Liver (tissue), 9 donors: ENCODE data around the gene B4GALT1. TPM values are rescaled to one million over a fixed set of nuclear protein-coding genes. Genes with fewer than 3 reads are reported as not detected.
"Not testable (repeated sequence)": the region's sequence is repeated elsewhere in the genome, so short reads cannot be mapped to it uniquely, and the experiment has no call there.

ENCODE experiments used
- DNase-seq: peaks from one replicate; pipeline ENCODE4 v3.0.0-alpha.2; 2017; ENCODE audit warnings: low spot score
- H3K27ac ChIP-seq, 2 donors: one replicate each; pipeline ENCODE4 v1.7.0; 2013; ENCODE audit warnings: inconsistent platforms in 2 of 2, low read length in 2 of 2, control low read depth in 1 of 2, low read depth in 1 of 2, mild to moderate bottlenecking in 1 of 2
- H3K27me3 ChIP-seq, 4 donors: one replicate each; pipeline versions ENCODE4 v1.6.1 to v1.7.0; 2013; ENCODE audit warnings: low read length in 3 of 4, inconsistent platforms in 1 of 4, mild to moderate bottlenecking in 1 of 4, moderate library complexity in 1 of 4; ENCODE audit not compliant: control insufficient read depth in 4 of 4, insufficient read depth in 4 of 4
- H3K36me3 ChIP-seq, 4 donors: one replicate each; pipeline versions ENCODE4 v1.6.1 to v1.7.0; 2013; ENCODE audit warnings: low read length in 3 of 4, mild to moderate bottlenecking in 3 of 4, low read depth in 1 of 4, moderate library complexity in 1 of 4; ENCODE audit not compliant: control insufficient read depth in 4 of 4, insufficient read depth in 3 of 4
- H3K4me1 ChIP-seq, 4 donors: one replicate each; pipeline versions ENCODE4 v1.6.1 to v1.7.0; 2013; ENCODE audit warnings: low read length in 3 of 4, mild to moderate bottlenecking in 3 of 4, moderate library complexity in 1 of 4; ENCODE audit not compliant: control insufficient read depth in 4 of 4, insufficient read depth in 4 of 4
- H3K4me3 ChIP-seq, 3 donors: one replicate each; pipeline versions ENCODE4 v1.6.1 to v1.7.0; 2013; ENCODE audit warnings: low read length in 3 of 3, control low read depth in 1 of 3, low read depth in 1 of 3, mild to moderate bottlenecking in 1 of 3
- H3K9ac ChIP-seq, 2 donors: one replicate each; pipeline ENCODE4 v1.7.0; 2013; ENCODE audit warnings: low read length in 2 of 2, mild to moderate bottlenecking in 2 of 2, moderate library complexity in 2 of 2, control low read depth in 1 of 2, low read depth in 1 of 2
- H3K9me3 ChIP-seq, 4 donors: one replicate each; pipeline versions ENCODE4 v1.6.1 to v1.7.0; 2013; ENCODE audit warnings: low read length in 3 of 4; ENCODE audit not compliant: control insufficient read depth in 4 of 4
- FOXA1 ChIP-seq: IDR thresholded peaks from 2 replicates; pipeline ENCODE4 v1.6.1; 2016; ENCODE audit warnings: antibody characterized with exemption
- FOXA2 ChIP-seq: IDR thresholded peaks from 2 replicates; pipeline ENCODE4 v1.6.1; 2016; ENCODE audit warnings: antibody characterized with exemption
- GABPA ChIP-seq, 2 donors: IDR thresholded peaks in 1 of 2; conservative IDR thresholded peaks in 1 of 2; 2 replicates each; pipeline ENCODE4 v1.6.1; 2016; ENCODE audit warnings: antibody characterized with exemption in 2 of 2, mild to moderate bottlenecking in 1 of 2, moderate library complexity in 1 of 2
- HNF4A ChIP-seq, 2 donors: conservative IDR thresholded peaks; 2 replicates each; pipeline ENCODE4 v1.6.1; 2016; ENCODE audit warnings: antibody characterized with exemption in 2 of 2, mild to moderate bottlenecking in 2 of 2
- HNF4G ChIP-seq: IDR thresholded peaks from 2 replicates; pipeline ENCODE4 v1.6.1; 2016; ENCODE audit warnings: antibody characterized with exemption
- NR2F2 ChIP-seq: IDR thresholded peaks from 2 replicates; pipeline ENCODE4 v1.6.1; 2016; ENCODE audit warnings: antibody characterized with exemption
- YY1 ChIP-seq: IDR thresholded peaks from 2 replicates; pipeline ENCODE4 v1.6.1; 2016; ENCODE audit warnings: antibody characterized with exemption, mild to moderate bottlenecking
- WGBS: extraction: QIAGEN DNeasy Blood & Tissue Kit; methylation state at CpG from one replicate; pipeline ENCODE4 v1.1.7; 2013; 5-methylcytosine and 5-hydroxymethylcytosine counted together
- polyA plus RNA-seq, 2 donors: library from polyadenylated mRNA; stranded (reverse) in 1 of 2; unstranded in 1 of 2; fragments of 200-250 nt in 1 of 2; fragments of >200 nt in 1 of 2; fragmentation: Nextera tagmentation in 1 of 2; extraction: Ambion mirVana in 1 of 2; gene quantifications; one replicate each; pipeline versions ENCODE4 v1.2.1 to v1.2.3, GENCODE V29; 2013 to 2015
- total RNA-seq, 2 donors: library from RNA; depleted of rRNA; stranded (reverse); fragments of >200 nt; gene quantifications; one replicate each; pipeline ENCODE4 v1.2.3, GENCODE V29; 2014
- TF ChIP-seq, protein P1 (sequence below): IDR thresholded peaks from 2 replicates; pipeline ENCODE4 v1.6.1; 2016; ENCODE audit warnings: antibody characterized with exemption, mild to moderate bottlenecking
- donor health status: healthy.
- donor health status: healthy.
- donor health status: healthy.
- donor health status: healthy.
- donor health status: healthy.

The B4GALT1 gene
- total and polyA plus RNA-seq, 4 donors = 25.9 to 59.8 (median 42.7) TPM

DNA sequence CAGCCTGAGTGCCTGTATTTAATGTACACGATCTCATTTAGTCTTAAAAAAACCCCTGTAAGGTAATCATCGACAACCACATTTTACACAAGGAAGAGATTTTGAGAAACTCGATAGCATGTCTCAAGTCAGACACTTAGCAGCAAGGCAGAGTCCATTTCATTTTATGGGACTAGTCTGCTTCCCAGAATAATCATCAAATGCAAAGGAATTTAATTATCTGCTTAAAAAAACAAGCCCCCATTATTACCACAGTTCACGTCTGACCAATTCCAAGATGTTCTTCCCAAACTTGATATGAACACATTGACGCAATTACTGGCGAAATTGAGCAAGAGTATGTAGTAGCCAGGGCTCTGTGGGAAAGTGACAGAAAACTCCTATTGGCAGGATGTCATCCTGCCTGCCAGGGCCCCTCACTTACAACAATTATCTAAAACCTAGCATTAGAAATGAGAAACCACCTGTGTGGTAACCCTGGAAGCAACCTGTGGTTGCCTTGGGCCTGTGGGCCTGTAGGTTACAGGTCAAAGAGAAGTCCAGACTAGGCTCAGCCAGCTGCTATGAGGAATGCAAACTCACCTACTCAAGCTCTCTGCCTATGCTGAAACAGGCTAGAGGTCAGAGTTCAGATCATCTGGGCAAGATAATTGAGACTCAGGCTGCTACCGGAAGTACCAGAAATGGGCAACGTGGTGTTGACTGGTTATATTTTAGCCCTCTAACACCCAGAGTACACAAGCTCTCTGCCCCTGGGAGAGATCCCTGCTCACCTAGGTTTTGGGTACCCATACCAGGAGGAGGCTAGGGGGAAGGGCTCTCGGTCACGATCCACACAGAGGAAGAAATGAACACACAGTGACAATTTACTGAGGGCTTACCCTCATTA, 1.6 kb downstream of the B4GALT1 start (continued):
- TF ChIP-seq, protein P1, sequence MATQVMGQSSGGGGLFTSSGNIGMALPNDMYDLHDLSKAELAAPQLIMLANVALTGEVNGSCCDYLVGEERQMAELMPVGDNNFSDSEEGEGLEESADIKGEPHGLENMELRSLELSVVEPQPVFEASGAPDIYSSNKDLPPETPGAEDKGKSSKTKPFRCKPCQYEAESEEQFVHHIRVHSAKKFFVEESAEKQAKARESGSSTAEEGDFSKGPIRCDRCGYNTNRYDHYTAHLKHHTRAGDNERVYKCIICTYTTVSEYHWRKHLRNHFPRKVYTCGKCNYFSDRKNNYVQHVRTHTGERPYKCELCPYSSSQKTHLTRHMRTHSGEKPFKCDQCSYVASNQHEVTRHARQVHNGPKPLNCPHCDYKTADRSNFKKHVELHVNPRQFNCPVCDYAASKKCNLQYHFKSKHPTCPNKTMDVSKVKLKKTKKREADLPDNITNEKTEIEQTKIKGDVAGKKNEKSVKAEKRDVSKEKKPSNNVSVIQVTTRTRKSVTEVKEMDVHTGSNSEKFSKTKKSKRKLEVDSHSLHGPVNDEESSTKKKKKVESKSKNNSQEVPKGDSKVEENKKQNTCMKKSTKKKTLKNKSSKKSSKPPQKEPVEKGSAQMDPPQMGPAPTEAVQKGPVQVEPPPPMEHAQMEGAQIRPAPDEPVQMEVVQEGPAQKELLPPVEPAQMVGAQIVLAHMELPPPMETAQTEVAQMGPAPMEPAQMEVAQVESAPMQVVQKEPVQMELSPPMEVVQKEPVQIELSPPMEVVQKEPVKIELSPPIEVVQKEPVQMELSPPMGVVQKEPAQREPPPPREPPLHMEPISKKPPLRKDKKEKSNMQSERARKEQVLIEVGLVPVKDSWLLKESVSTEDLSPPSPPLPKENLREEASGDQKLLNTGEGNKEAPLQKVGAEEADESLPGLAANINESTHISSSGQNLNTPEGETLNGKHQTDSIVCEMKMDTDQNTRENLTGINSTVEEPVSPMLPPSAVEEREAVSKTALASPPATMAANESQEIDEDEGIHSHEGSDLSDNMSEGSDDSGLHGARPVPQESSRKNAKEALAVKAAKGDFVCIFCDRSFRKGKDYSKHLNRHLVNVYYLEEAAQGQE = peak; percentile 51
- TF ChIP-seq NR2F2 = peak; percentile 99
- peak; percentile 92 for TF ChIP-seq FOXA2
- TF ChIP-seq HNF4A (conservative IDR thresholded peaks at IDR 0.05) = peak; percentile 90 to 96
- peak; percentile 58 for TF ChIP-seq HNF4G

DNA sequence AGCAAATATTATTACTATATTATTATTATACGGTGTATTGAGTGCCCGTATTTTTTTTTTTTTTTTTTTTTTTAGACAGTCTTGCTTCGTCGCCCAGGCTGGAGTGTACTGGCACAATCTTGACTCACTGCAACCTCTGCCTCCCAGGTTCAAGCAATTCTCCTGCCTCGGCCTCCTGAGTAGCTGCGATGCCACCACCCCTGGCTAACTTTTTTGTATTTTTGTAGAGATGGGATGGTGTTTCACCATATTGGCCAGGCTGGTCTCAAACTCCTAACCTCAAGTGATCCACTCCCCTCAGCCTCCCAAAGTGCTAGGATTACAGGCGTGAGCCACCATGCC, 2.2 kb downstream of the B4GALT1 start:
- peak overlapping the region; percentile 95 to 97 for H3K27ac ChIP-seq
- WGBS = 32% methylated on average over 7 of the region's 7 CpGs
- peak overlapping the region; percentile 52 to 99 for H3K9ac ChIP-seq

DNA sequence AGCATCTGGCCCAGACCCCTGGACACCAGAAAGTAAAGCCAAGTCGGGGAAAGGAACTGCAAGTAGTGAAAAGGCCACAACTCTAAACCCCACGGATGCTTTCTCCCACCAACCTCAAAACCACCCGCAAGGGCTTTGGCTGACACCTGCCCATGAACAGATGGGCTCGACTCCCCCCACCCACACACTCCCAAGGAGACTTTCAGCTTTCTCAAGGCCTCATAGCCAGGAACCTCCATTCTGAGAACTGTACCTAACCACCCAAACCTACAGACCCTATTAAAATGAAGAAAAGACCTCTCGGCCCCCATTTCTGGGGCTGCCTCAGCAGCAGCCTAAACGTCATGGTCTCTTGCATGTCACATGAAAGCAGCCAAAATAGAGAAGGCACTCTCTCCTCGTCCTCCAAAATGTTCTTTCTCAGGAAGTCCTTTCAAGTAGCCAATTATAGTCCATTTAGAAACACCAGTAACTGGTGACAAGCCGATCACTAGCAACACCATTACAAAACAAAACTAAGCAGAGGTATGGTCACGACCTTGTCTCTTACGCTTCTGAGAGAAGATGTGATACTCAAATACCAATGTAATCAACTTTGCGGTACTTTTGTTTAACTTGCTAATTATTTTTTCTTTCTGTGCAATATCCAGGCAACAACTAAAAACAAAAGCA, 2.9 kb downstream of the B4GALT1 start:
- 29% methylated on average over 11 of the region's 11 CpGs for WGBS
- H3K4me1 ChIP-seq = peaks cover 26 to 58% (median 50%) of the 10 kb centered on the region in 4 donors
- H3K36me3 ChIP-seq = no peaks in the 10 kb centered on the region
- H3K9me3 ChIP-seq = no peaks in the 10 kb centered on the region
- no peaks in the 10 kb centered on the region for H3K27me3 ChIP-seq
- TF ChIP-seq HNF4A (conservative IDR thresholded peaks at IDR 0.05) (no peak), GABPA (IDR thresholded peaks at IDR 0.05 in 1 of 2, conservative IDR thresholded peaks at IDR 0.05 in 1 of 2) (no peak), YY1 (no peak), FOXA1 (no peak), HNF4G (no peak)
- TF ChIP-seq, protein P1 = no peak
- peak overlapping the region; percentile 54 to 99 for H3K9ac ChIP-seq
- H3K27ac ChIP-seq = peak overlapping the region; percentile 74 to 97
- peak overlapping the region; percentile 79 to 86 (median 80) for H3K4me3 ChIP-seq
- DNase-seq = no peak

More for the DNA sequence above, 2.2 kb downstream of the B4GALT1 start:
- not testable (repeated sequence) for H3K9me3 ChIP-seq, H3K36me3 ChIP-seq, DNase-seq, H3K27me3 ChIP-seq
- H3K4me3 ChIP-seq = peak overlapping the region; percentile 80 to 99 (median 86)
- H3K4me1 ChIP-seq = peaks cover 21 to 52% (median 44%) of the 10 kb centered on the region in 4 donors
